Spleen (tissue), 11 donors: ENCODE data around the gene CES3. TPM values are rescaled to one million over a fixed set of nuclear protein-coding genes. Genes with fewer than 3 reads are reported as not detected.

Source experiments
- DNase-seq: peaks from one replicate; pipeline ENCODE4 v3.0.0-alpha.2; 2020
- H3K27ac ChIP-seq, 8 donors: fragments of 200-600 bp; sonication (generic) in 7 of 8; 1 replicate in 4 of 8; 2 replicates in 4 of 8; pipeline versions ENCODE4 v1.5.0 to v1.8.0; 2016 to 2021; ENCODE audit warnings: inconsistent platforms in 4 of 8, mild to moderate bottlenecking in 4 of 8, moderate library complexity in 1 of 8
- H3K27me3 ChIP-seq, 7 donors: fragments of 200-600 bp; sonication (generic) in 6 of 7; replicated peaks in 1 of 7; 1 replicate in 4 of 7; 2 replicates in 3 of 7; pipeline versions ENCODE4 v1.5.0 to v1.8.0; 2016 to 2021; ENCODE audit warnings: inconsistent platforms in 3 of 7, mild to moderate bottlenecking in 1 of 7
- H3K36me3 ChIP-seq, 6 donors: fragments of 200-600 bp; sonication (generic) in 5 of 6; 1 replicate in 4 of 6; 2 replicates in 2 of 6; pipeline versions ENCODE4 v1.5.0 to v1.8.0; 2016 to 2021; ENCODE audit warnings: inconsistent platforms in 2 of 6
- H3K4me1 ChIP-seq, 6 donors: fragments of 200-600 bp; sonication (generic) in 5 of 6; 1 replicate in 3 of 6; 2 replicates in 3 of 6; pipeline versions ENCODE4 v1.5.0 to v1.8.0; 2016 to 2021; ENCODE audit warnings: inconsistent platforms in 3 of 6
- H3K4me3 ChIP-seq, 8 donors: fragments of 200-600 bp; sonication (generic) in 7 of 8; 1 replicate in 4 of 8; 2 replicates in 4 of 8; pipeline versions ENCODE4 v1.5.0 to v1.8.0; 2016 to 2021; ENCODE audit warnings: inconsistent platforms in 4 of 8, mild to moderate bottlenecking in 4 of 8, moderate library complexity in 2 of 8
- H3K9me3 ChIP-seq, 8 donors: fragments of 200-600 bp; sonication (generic) in 7 of 8; 1 replicate in 4 of 8; 2 replicates in 4 of 8; pipeline versions ENCODE4 v1.5.0 to v1.8.0; 2016 to 2021; ENCODE audit warnings: inconsistent platforms in 4 of 8
- POLR2A ChIP-seq, 3 donors: fragments of 450-650 bp; IDR thresholded peaks; one replicate each; pipeline ENCODE4 v1.5.1; 2017; ENCODE audit warnings: antibody characterized with exemption in 3 of 3, mild to moderate bottlenecking in 1 of 3
- POLR2AphosphoS5 ChIP-seq, 3 donors: sonication (generic); formaldehyde crosslinking; IDR thresholded peaks; one replicate each; pipeline ENCODE4 v1.5.1; 2017; ENCODE audit warnings: antibody characterized with exemption in 3 of 3
- WGBS, 5 donors: extraction: QIAGEN DNeasy Blood & Tissue Kit in 3 of 5; methylation state at CpG; one replicate each; pipeline versions ENCODE4 v1.1.5 to v1.1.7; 2013 to 2018; 5-methylcytosine and 5-hydroxymethylcytosine counted together
- intact Hi-C: fragments of 100-400 bp; cut with DNase I; formaldehyde crosslinking; loops from one replicate; pipeline ENCODE4 v1.15.0; 2023; ENCODE audit warnings: low total_unique reads
- polyA plus RNA-seq, 3 donors: library from polyadenylated mRNA; stranded (reverse); fragments of 200-250 nt; gene quantifications; one replicate each; pipeline ENCODE4 v1.2.1, GENCODE V29; 2013
- total RNA-seq, 7 donors: library from RNA; depleted of rRNA in 3 of 7; stranded (reverse); fragments of >200 nt in 3 of 7; fragmentation: NEBNext Ultra II Directional in 4 of 7; extraction: Animal tissue kit (Norgen Biotek cat#: 25700) in 4 of 7; gene quantifications; one replicate each; pipeline versions ENCODE4 v1.1.0 to v1.2.1, GENCODE V29; 2016 to 2021
- TF ChIP-seq, protein P1 (sequence below), 11 experiments: fragments of 200-600 bp in 7 of 11; fragments of 450-650 bp in 4 of 11; sonication (generic) in 4 of 11; IDR thresholded peaks in 8 of 11; conservative IDR thresholded peaks in 3 of 11; 1 replicate in 7 of 11; 2 replicates in 4 of 11; pipeline versions ENCODE4 v1.4.0 to v1.8.0; 2016 to 2021; ENCODE audit warnings: antibody characterized with exemption in 11 of 11, inconsistent platforms in 4 of 11, mild to moderate bottlenecking in 1 of 11
- donor health status: healthy with polysubstance abuse.
- donor health status: DM: no; HTN: no; CAD: no; lungs with moderate emphysema.
- donor health status: DM: no; HTN: no; CAD: no.
- donor health status: Bipolar disorder and iron deficiency.
- donor health status: healthy.
- donor health status: DM: no; HTN: no; CAD: no.
- donor health status: DM: yes; HTN: yes; CAD: no.

Gene CES3
- total and polyA plus RNA-seq, 10 donors = 0.23 to 1.3 (median 0.34) TPM; not detected in 1

- Histone ChIP-seq H3K9me3 (no peaks in the 10 kb centered on the region), H3K4me3 (no peak overlapping the region), H3K27ac (no peak overlapping the region), H3K4me1 (no peaks in the 10 kb centered on the region), H3K27me3 (peaks cover 0 to 48% (median 0%) of the 10 kb centered on the region in 7 donors), H3K36me3 (no peaks in the 10 kb centered on the region)
- intact Hi-C loops = no loop called here
- TF ChIP-seq POLR2A (IDR thresholded peaks at IDR 0.05) (no peak), POLR2AphosphoS5 (IDR thresholded peaks at IDR 0.05) (no peak)
- TF ChIP-seq, protein P1, sequence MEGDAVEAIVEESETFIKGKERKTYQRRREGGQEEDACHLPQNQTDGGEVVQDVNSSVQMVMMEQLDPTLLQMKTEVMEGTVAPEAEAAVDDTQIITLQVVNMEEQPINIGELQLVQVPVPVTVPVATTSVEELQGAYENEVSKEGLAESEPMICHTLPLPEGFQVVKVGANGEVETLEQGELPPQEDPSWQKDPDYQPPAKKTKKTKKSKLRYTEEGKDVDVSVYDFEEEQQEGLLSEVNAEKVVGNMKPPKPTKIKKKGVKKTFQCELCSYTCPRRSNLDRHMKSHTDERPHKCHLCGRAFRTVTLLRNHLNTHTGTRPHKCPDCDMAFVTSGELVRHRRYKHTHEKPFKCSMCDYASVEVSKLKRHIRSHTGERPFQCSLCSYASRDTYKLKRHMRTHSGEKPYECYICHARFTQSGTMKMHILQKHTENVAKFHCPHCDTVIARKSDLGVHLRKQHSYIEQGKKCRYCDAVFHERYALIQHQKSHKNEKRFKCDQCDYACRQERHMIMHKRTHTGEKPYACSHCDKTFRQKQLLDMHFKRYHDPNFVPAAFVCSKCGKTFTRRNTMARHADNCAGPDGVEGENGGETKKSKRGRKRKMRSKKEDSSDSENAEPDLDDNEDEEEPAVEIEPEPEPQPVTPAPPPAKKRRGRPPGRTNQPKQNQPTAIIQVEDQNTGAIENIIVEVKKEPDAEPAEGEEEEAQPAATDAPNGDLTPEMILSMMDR (IDR thresholded peaks at IDR 0.05 in 8 of 11, conservative IDR thresholded peaks at IDR 0.05 in 3 of 11) = no peak
- 80 to 92% (median 87%) methylated on average over 6 of the region's 6 CpGs for WGBS, 5 donors
- no peak for DNase-seq
Observed at GRCh38 chr16:66918355-66918754, 42.7 kb upstream of the CES3 start.

GRCh38 chr16:66918803-66919568, 42.1 kb upstream of the CES3 start, which contains the start of gene CDH16:
TSS of gene CDH16 (minus strand) at chr16:66918885. CDS start at chr16:66918065, 820 bp downstream.
- Histone ChIP-seq H3K4me1 (peaks cover 0 to 2% (median 0%) of the 10 kb centered on the region in 6 donors), H3K4me3 (no peak within 1 kb of the TSS), H3K27ac (no peak within 1 kb of the TSS), H3K27me3 (peaks cover 0 to 54% (median 6%) of the 10 kb centered on the region in 7 donors), H3K9me3 (no peaks in the 10 kb centered on the region), H3K36me3 (no peaks in the 10 kb centered on the region)
- TF ChIP-seq POLR2AphosphoS5 (IDR thresholded peaks at IDR 0.05) (no peak), POLR2A (IDR thresholded peaks at IDR 0.05) (no peak)
- TF ChIP-seq, protein P1 (IDR thresholded peaks at IDR 0.05 in 8 of 11, conservative IDR thresholded peaks at IDR 0.05 in 3 of 11) = no peak
- no peak for DNase-seq
- 69 to 87% (median 77%) methylated on average over 7 of the region's 7 CpGs for WGBS, 5 donors
- intact Hi-C loops = no loop called here

GRCh38 chr16:66919569-66920298, 41.3 kb upstream of the CES3 start:
- Histone ChIP-seq H3K36me3 (no peaks in the 10 kb centered on the region), H3K4me1 (peaks cover 0 to 8% (median 5%) of the 10 kb centered on the region in 6 donors), H3K27me3 (peaks cover 0 to 62% (median 13%) of the 10 kb centered on the region in 7 donors), H3K4me3 (no peak overlapping the region), H3K27ac (no peak overlapping the region), H3K9me3 (no peaks in the 10 kb centered on the region)
- DNase-seq = no peak
- intact Hi-C loops = no loop called here
- 47 to 83% (median 66%) methylated on average over 3 to 5 of the region's 5 CpGs for WGBS, 5 donors
- no peak for TF ChIP-seq POLR2A (IDR thresholded peaks at IDR 0.05)
- TF ChIP-seq POLR2AphosphoS5 (IDR thresholded peaks at IDR 0.05) = no peak
- TF ChIP-seq, protein P1 (IDR thresholded peaks at IDR 0.05 in 8 of 11, conservative IDR thresholded peaks at IDR 0.05 in 3 of 11) = no peak

DNA sequence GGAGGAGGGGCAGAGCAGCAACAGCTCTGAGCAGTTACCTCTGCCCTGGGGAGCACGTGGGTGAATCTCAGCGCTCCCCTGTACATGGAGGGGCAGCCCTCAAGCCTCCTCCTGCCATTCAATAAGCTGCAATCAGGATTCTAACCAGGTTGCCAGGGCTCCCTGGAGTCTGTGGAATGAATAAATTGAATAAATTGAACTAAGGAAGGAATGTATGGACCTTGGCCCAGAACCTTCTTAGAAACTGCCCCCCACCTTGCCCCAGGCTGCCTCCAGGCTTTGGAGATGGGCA, 40.8 kb upstream of the CES3 start:
- TF ChIP-seq POLR2AphosphoS5 (IDR thresholded peaks at IDR 0.05) (no peak), POLR2A (IDR thresholded peaks at IDR 0.05) (no peak)
- TF ChIP-seq, protein P1 (IDR thresholded peaks at IDR 0.05 in 8 of 11, conservative IDR thresholded peaks at IDR 0.05 in 3 of 11) = no peak
- Histone ChIP-seq H3K9me3 (no peaks in the 10 kb centered on the region), H3K27ac (no peak overlapping the region), H3K27me3 (peaks cover 0 to 67% (median 18%) of the 10 kb centered on the region in 7 donors), H3K4me3 (no peak overlapping the region), H3K4me1 (peaks cover 3 to 13% (median 8%) of the 10 kb centered on the region in 6 donors), H3K36me3 (no peaks in the 10 kb centered on the region)
- no peak for DNase-seq
- intact Hi-C loops = no loop called here
- WGBS, 5 donors = 54 to 65% (median 60%) methylated on average over 2 of the region's 2 CpGs
